GM19035 (cell line): ENCODE measurements around the gene GNAI2.
"Not testable (repeated sequence)": the region's sequence is repeated elsewhere in the genome, so short reads cannot be mapped to it uniquely, and the experiment has no call there.

Source experiments
- ATAC-seq: cut with Tn5 transposase; IDR thresholded peaks from one replicate; pipeline ENCODE4 v1.9.1; 2021; ENCODE audit not compliant: unreplicated experiment

GNAI2 gene

GRCh38 chr3:50275141-50275995, 39.4 kb downstream of the GNAI2 start:
- no peak for ATAC-seq

GRCh38 chr3:50275996-50276761, 40.2 kb downstream of the GNAI2 start:
- no peak for ATAC-seq

GRCh38 chr3:50276762-50277101, 40.7 kb downstream of the GNAI2 start:
- ATAC-seq = no peak

GRCh38 chr3:50278123-50278879, 42.3 kb downstream of the GNAI2 start:
- ATAC-seq = no peak

GRCh38 chr3:50278880-50279224, 42.8 kb downstream of the GNAI2 start, which contains the start of gene LSMEM2:
TSS of gene LSMEM2 (plus strand) at chr3:50279087. CDS start at chr3:50279114, 27 bp downstream.
- no peak for ATAC-seq

GRCh38 chr3:50279255-50280016, 43.4 kb downstream of the GNAI2 start:
- no peak for ATAC-seq

GRCh38 chr3:50284121-50284520, 48.1 kb downstream of the GNAI2 start:
- not testable (repeated sequence) for ATAC-seq

- ATAC-seq = no peak
These were observed 50.6 kb downstream of the GNAI2 start for GRCh38 chr3:50286322-50287227.

- no peak for ATAC-seq
These were observed 51.3 kb downstream of the GNAI2 start for GRCh38 chr3:50287262-50287661.

GRCh38 chr3:50288387-50289007, 52.5 kb downstream of the GNAI2 start:
- ATAC-seq = no peak

GRCh38 chr3:50289130-50289529, 53.1 kb downstream of the GNAI2 start:
- ATAC-seq = no peak

GRCh38 chr3:50290161-50290641, 54.2 kb downstream of the GNAI2 start:
- ATAC-seq = no peak

- ATAC-seq = peak; percentile 94
These were observed 56.4 kb downstream of the GNAI2 start, which contains the start of gene IFRD2 for GRCh38 chr3:50292159-50293078. TSS of gene IFRD2 (minus strand) at chr3:50292429. CDS start at chr3:50292274, 155 bp downstream.

GRCh38 chr3:50293079-50293801, 57.2 kb downstream of the GNAI2 start:
- ATAC-seq = no peak

- no peak for ATAC-seq
These were observed 58.1 kb downstream of the GNAI2 start for GRCh38 chr3:50294089-50294488.

GRCh38 chr3:50294492-50295403, 58.7 kb downstream of the GNAI2 start:
- no peak for ATAC-seq
